ENCODE results near the gene ZNF44. TPM values are rescaled to one million over a fixed set of nuclear protein-coding genes. Genes with fewer than 3 reads are reported as not detected.

ZNF44 gene
- total RNA-seq, 1 experiment from 2014 or later: 8.0 TPM

GRCh38 chr19:12278713-12279112 lies 16.0 kb downstream of the ZNF44 start:
- POLR2A ChIA-PET: no interaction called here

GRCh38 chr19:12272980-12273901 lies 21.4 kb downstream of the ZNF44 start:
- CTCF ChIA-PET: no interaction called here
- TF ChIP-seq, protein P1, sequence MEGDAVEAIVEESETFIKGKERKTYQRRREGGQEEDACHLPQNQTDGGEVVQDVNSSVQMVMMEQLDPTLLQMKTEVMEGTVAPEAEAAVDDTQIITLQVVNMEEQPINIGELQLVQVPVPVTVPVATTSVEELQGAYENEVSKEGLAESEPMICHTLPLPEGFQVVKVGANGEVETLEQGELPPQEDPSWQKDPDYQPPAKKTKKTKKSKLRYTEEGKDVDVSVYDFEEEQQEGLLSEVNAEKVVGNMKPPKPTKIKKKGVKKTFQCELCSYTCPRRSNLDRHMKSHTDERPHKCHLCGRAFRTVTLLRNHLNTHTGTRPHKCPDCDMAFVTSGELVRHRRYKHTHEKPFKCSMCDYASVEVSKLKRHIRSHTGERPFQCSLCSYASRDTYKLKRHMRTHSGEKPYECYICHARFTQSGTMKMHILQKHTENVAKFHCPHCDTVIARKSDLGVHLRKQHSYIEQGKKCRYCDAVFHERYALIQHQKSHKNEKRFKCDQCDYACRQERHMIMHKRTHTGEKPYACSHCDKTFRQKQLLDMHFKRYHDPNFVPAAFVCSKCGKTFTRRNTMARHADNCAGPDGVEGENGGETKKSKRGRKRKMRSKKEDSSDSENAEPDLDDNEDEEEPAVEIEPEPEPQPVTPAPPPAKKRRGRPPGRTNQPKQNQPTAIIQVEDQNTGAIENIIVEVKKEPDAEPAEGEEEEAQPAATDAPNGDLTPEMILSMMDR (IDR thresholded peaks at IDR 0.05; ENCODE audit: insufficient read depth in 1 of 2, low read depth in 1 of 2, low read length in 1 of 2, severe bottlenecking in 1 of 2, unreplicated experiment in 1 of 2): no peak
- peaks cover 57% of the 10 kb centered on the region for H3K9me3 Mint-ChIP-seq (ENCODE audit: unreplicated experiment)
- intact Hi-C loops (cut with micrococcal nuclease; ENCODE audit: unreplicated experiment): no loop called here
- H3K4me1 Mint-ChIP-seq (ENCODE audit: low read depth, unreplicated experiment): no peaks in the 10 kb centered on the region
- H3K9me3 ChIP-seq: peaks cover 34% of the 10 kb centered on the region; the same call in 1 of the 2 replicates
- H3K27me3 ChIP-seq (replicated peaks; ENCODE audit: control insufficient read depth, insufficient read depth, low read length): no peaks in the 10 kb centered on the region
- no TSS peak for BruUV-seq (replicated peaks)
- H3K27me3 Mint-ChIP-seq (ENCODE audit: insufficient read depth, unreplicated experiment): no peaks in the 10 kb centered on the region
- H3K36me3 ChIP-seq (ENCODE audit: control insufficient read depth, insufficient read depth, low read length): peaks cover 1% of the 10 kb centered on the region; the same call in 1 of the 2 replicates
- no peak for DNase-seq
- no peak overlapping the region for H3K4me3 Mint-ChIP-seq (ENCODE audit: unreplicated experiment)
- H3K27ac Mint-ChIP-seq (ENCODE audit: unreplicated experiment): no peak overlapping the region
- H3K4me3 ChIP-seq (ENCODE audit: low read depth, low read length): no peak overlapping the region
- H3K4me1 ChIP-seq: no peaks in the 10 kb centered on the region
- POLR2A ChIA-PET: no interaction called here
- peaks cover 56% of the 10 kb centered on the region for H3K36me3 Mint-ChIP-seq (ENCODE audit: insufficient read depth, unreplicated experiment)

More at GRCh38 chr19:12278713-12279112, 16.0 kb downstream of the ZNF44 start:
- Mint-ChIP-seq H3K4me3 (ENCODE audit: unreplicated experiment) (no peak overlapping the region), H3K27ac (ENCODE audit: unreplicated experiment) (no peak overlapping the region), H3K27me3 (ENCODE audit: insufficient read depth, unreplicated experiment) (no peaks in the 10 kb centered on the region), H3K4me1 (ENCODE audit: low read depth, unreplicated experiment) (no peaks in the 10 kb centered on the region), H3K36me3 (ENCODE audit: insufficient read depth, unreplicated experiment) (peaks cover 34% of the 10 kb centered on the region), H3K9me3 (ENCODE audit: unreplicated experiment) (peaks cover 29% of the 10 kb centered on the region)
- no peak for DNase-seq
- Histone ChIP-seq H3K4me3 (ENCODE audit: low read depth, low read length) (no peak overlapping the region), H3K9me3 (peaks cover 14% of the 10 kb centered on the region; the same call in 1 of the 2 replicates), H3K27me3 (replicated peaks; ENCODE audit: control insufficient read depth, insufficient read depth, low read length) (no peaks in the 10 kb centered on the region), H3K36me3 (ENCODE audit: control insufficient read depth, insufficient read depth, low read length) (no peaks in the 10 kb centered on the region; the same call in 1 of the 2 replicates), H3K4me1 (no peaks in the 10 kb centered on the region)
- intact Hi-C loops (cut with micrococcal nuclease; ENCODE audit: unreplicated experiment): no loop called here
- TF ChIP-seq, protein P1 (IDR thresholded peaks at IDR 0.05; ENCODE audit: insufficient read depth in 1 of 2, low read depth in 1 of 2, low read length in 1 of 2, severe bottlenecking in 1 of 2, unreplicated experiment in 1 of 2): no peak
- no TSS peak for BruUV-seq (replicated peaks)
- CTCF ChIA-PET: no interaction called here

- Histone ChIP-seq H3K27me3 (replicated peaks; ENCODE audit: control insufficient read depth, insufficient read depth, low read length) (no peaks in the 10 kb centered on the region), H3K4me3 (ENCODE audit: low read depth, low read length) (no peak overlapping the region), H3K4me1 (no peaks in the 10 kb centered on the region), H3K9me3 (peaks cover 34% of the 10 kb centered on the region; the same call in 1 of the 2 replicates), H3K36me3 (ENCODE audit: control insufficient read depth, insufficient read depth, low read length) (peaks cover 1% of the 10 kb centered on the region; the same call in 1 of the 2 replicates)
- DNase-seq: no peak
- Mint-ChIP-seq H3K36me3 (ENCODE audit: insufficient read depth, unreplicated experiment) (peaks cover 49% of the 10 kb centered on the region), H3K27ac (ENCODE audit: unreplicated experiment) (no peak overlapping the region), H3K27me3 (ENCODE audit: insufficient read depth, unreplicated experiment) (no peaks in the 10 kb centered on the region), H3K4me1 (ENCODE audit: low read depth, unreplicated experiment) (no peaks in the 10 kb centered on the region), H3K9me3 (ENCODE audit: unreplicated experiment) (peaks cover 49% of the 10 kb centered on the region), H3K4me3 (ENCODE audit: unreplicated experiment) (no peak overlapping the region)
- TSS peak; percentile 22 for BruUV-seq (replicated peaks)
- intact Hi-C loops (cut with micrococcal nuclease; ENCODE audit: unreplicated experiment): no loop called here
- TF ChIP-seq, protein P1 (IDR thresholded peaks at IDR 0.05; ENCODE audit: insufficient read depth in 1 of 2, low read depth in 1 of 2, low read length in 1 of 2, severe bottlenecking in 1 of 2, unreplicated experiment in 1 of 2): no peak
- ChIA-PET CTCF (no interaction called here), POLR2A (no interaction called here)
These were observed 22.3 kb downstream of the ZNF44 start for GRCh38 chr19:12272386-12272785.
